ENCODE results near the gene MYO1H. TPM values are rescaled to one million over a fixed set of nuclear protein-coding genes. Genes with fewer than 3 reads are reported as not detected.
A peak's percentile ranks its signal among the peaks of the same experiment; 100 is the strongest.

MYO1H gene
- total and polyA plus RNA-seq, 5 donors from 2014 or later, result 0.14 TPM; not detected in 4

DNA sequence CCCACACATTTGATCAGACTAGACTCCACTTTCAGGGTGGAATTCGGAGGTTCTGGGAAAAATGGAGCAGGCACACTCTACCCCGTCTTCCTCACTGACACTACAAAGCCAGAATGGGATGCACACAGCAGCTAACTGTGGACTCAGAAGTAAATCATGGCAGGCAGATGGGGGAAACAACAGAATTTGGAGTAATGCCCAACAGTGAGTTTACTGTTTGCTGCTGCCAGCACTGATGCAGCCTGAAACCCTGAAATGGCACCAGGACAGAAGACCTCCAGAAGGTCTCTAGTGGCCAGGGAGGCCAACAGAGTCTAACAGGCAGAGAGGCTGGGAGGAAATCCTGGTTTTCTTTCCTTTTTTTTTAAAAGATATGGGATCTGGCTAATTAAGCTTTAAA is 104.8 kb downstream of the MYO1H start:
- Histone ChIP-seq H3K4me3 (ENCODE audit: low read depth, low read length) (no peak overlapping the region), H3K27ac (ENCODE audit: insufficient read depth, low read length, poor library complexity, severe bottlenecking) (no peak overlapping the region), H3K9me3 (ENCODE audit: control insufficient read depth in 2 of 2, low read length in 2 of 2) (no peaks in the 10 kb centered on the region), H3K36me3 (ENCODE audit: control insufficient read depth, insufficient read depth, low read length) (peaks cover 92% of the 10 kb centered on the region), H3K27me3 (ENCODE audit: control insufficient read depth, insufficient read depth, low read length) (no peaks in the 10 kb centered on the region), H3K4me1 (ENCODE audit: control insufficient read depth, insufficient read depth, low read length, poor library complexity, severe bottlenecking) (no peaks in the 10 kb centered on the region)
- ATAC-seq (ENCODE audit: low read depth in 2 of 2), result no peak
- H3K4me3 Mint-ChIP-seq, result no peak overlapping the region
- H3K27ac Mint-ChIP-seq, result no peak overlapping the region
- H3K36me3 Mint-ChIP-seq, result peaks cover 53% of the 10 kb centered on the region
- peaks cover 0 to 5% (median under 1%) of the 10 kb centered on the region in 4 donors for H3K4me1 Mint-ChIP-seq
- no peaks in the 10 kb centered on the region for H3K27me3 Mint-ChIP-seq
- no peak for DNase-seq
- no peaks in the 10 kb centered on the region for H3K9me3 Mint-ChIP-seq

DNA sequence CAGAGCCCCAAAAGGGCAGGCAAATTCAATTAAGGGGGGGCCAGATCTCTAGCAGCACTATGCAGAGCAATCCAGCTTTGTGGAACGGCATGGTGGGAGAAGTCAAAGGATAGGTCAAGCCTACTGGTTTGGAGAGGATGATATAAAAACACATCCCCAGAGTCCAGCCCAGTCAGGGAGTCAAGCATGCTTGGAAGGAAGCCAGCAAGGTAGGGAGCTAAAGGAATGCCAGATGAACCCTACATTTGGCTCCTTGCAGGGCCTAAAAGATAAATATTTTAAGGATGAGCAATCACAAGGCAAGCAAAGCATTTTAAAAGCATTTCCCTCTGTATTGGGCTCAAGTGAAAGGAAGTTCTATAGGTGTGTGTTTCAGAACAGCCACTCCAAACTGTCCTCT is 108.0 kb downstream of the MYO1H start:
- no peak for DNase-seq
- Mint-ChIP-seq H3K27ac (no peak overlapping the region), H3K4me1 (peaks cover 0 to 14% (median 8%) of the 10 kb centered on the region in 4 donors), H3K9me3 (no peaks in the 10 kb centered on the region), H3K27me3 (no peaks in the 10 kb centered on the region), H3K4me3 (no peak overlapping the region), H3K36me3 (peaks cover 59% of the 10 kb centered on the region)
- H3K36me3 ChIP-seq (ENCODE audit: control insufficient read depth, insufficient read depth, low read length), result peaks cover 88% of the 10 kb centered on the region
- no peaks in the 10 kb centered on the region for H3K4me1 ChIP-seq (ENCODE audit: control insufficient read depth, insufficient read depth, low read length, poor library complexity, severe bottlenecking)
- H3K27ac ChIP-seq (ENCODE audit: insufficient read depth, low read length, poor library complexity, severe bottlenecking), result no peak overlapping the region
- no peaks in the 10 kb centered on the region for H3K9me3 ChIP-seq (ENCODE audit: control insufficient read depth in 2 of 2, low read length in 2 of 2)
- no peak overlapping the region for H3K4me3 ChIP-seq (ENCODE audit: low read depth, low read length)
- no peak for ATAC-seq (ENCODE audit: low read depth in 2 of 2)
- no peaks in the 10 kb centered on the region for H3K27me3 ChIP-seq (ENCODE audit: control insufficient read depth, insufficient read depth, low read length)

DNA sequence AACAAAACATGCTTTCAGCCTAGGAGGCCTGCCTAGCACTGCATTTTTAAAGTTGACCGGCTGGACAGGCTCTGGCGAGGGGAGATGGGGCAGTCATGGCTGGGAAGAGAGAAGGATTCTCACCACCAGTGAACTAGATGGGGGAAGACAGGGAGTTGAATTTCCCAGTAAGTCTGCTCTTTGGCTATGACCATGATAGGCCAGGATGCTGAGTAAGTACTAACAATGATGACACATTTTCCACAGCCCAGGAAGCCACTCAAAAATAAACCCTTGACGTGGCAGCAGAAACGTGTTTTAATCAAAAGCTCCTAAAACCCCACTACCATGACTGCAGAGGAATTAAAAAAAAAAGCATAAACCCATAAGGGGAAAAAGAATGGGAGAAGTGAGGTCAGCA is 110.4 kb downstream of the MYO1H start:
- no peak overlapping the region for H3K27ac Mint-ChIP-seq
- no peaks in the 10 kb centered on the region for H3K27me3 Mint-ChIP-seq
- no peak overlapping the region for H3K4me3 Mint-ChIP-seq
- H3K36me3 Mint-ChIP-seq, result peaks cover 50% of the 10 kb centered on the region
- H3K4me1 Mint-ChIP-seq, result peaks cover 0 to 33% (median 12%) of the 10 kb centered on the region in 4 donors
- Histone ChIP-seq H3K36me3 (ENCODE audit: control insufficient read depth, insufficient read depth, low read length) (peaks cover 70% of the 10 kb centered on the region), H3K27ac (ENCODE audit: insufficient read depth, low read length, poor library complexity, severe bottlenecking) (no peak overlapping the region), H3K4me1 (ENCODE audit: control insufficient read depth, insufficient read depth, low read length, poor library complexity, severe bottlenecking) (peaks cover 3% of the 10 kb centered on the region), H3K9me3 (ENCODE audit: control insufficient read depth in 2 of 2, low read length in 2 of 2) (no peaks in the 10 kb centered on the region), H3K27me3 (ENCODE audit: control insufficient read depth, insufficient read depth, low read length) (no peaks in the 10 kb centered on the region), H3K4me3 (ENCODE audit: low read depth, low read length) (no peak overlapping the region)
- DNase-seq, result no peak
- H3K9me3 Mint-ChIP-seq, result no peaks in the 10 kb centered on the region
- ATAC-seq (ENCODE audit: low read depth in 2 of 2), result no peak

GRCh38 chr12:109458771-109459208 is 111.1 kb downstream of the MYO1H start:
- Mint-ChIP-seq H3K4me3 (no peak overlapping the region), H3K27ac (peak overlapping the region in 2 of 3 donors; percentile 65 to 67), H3K4me1 (peaks cover 0 to 40% (median 17%) of the 10 kb centered on the region in 4 donors), H3K9me3 (no peaks in the 10 kb centered on the region), H3K27me3 (no peaks in the 10 kb centered on the region), H3K36me3 (peaks cover 50% of the 10 kb centered on the region)
- no peak overlapping the region for H3K27ac ChIP-seq (ENCODE audit: insufficient read depth, low read length, poor library complexity, severe bottlenecking)
- DNase-seq (peak in 1 of 3 donors; percentile 12), ATAC-seq (ENCODE audit: low read depth in 2 of 2) (no peak)
- H3K4me1 ChIP-seq (ENCODE audit: control insufficient read depth, insufficient read depth, low read length, poor library complexity, severe bottlenecking), result peaks cover 7% of the 10 kb centered on the region
- H3K4me3 ChIP-seq (ENCODE audit: low read depth, low read length), result no peak overlapping the region
- H3K36me3 ChIP-seq (ENCODE audit: control insufficient read depth, insufficient read depth, low read length), result peaks cover 62% of the 10 kb centered on the region
- no peaks in the 10 kb centered on the region for H3K27me3 ChIP-seq (ENCODE audit: control insufficient read depth, insufficient read depth, low read length)
- H3K9me3 ChIP-seq (ENCODE audit: control insufficient read depth in 2 of 2, low read length in 2 of 2), result no peaks in the 10 kb centered on the region

- Mint-ChIP-seq H3K4me1 (peaks cover 0 to 44% (median 20%) of the 10 kb centered on the region in 4 donors), H3K27ac (peak overlapping the region in 2 of 3 donors; percentile 12 to 67), H3K9me3 (no peaks in the 10 kb centered on the region), H3K27me3 (no peaks in the 10 kb centered on the region), H3K36me3 (peaks cover 50% of the 10 kb centered on the region), H3K4me3 (no peak overlapping the region)
- H3K4me3 ChIP-seq (ENCODE audit: low read depth, low read length), result no peak overlapping the region
- H3K27me3 ChIP-seq (ENCODE audit: control insufficient read depth, insufficient read depth, low read length), result no peaks in the 10 kb centered on the region
- peaks cover 7% of the 10 kb centered on the region for H3K4me1 ChIP-seq (ENCODE audit: control insufficient read depth, insufficient read depth, low read length, poor library complexity, severe bottlenecking)
- no peak for DNase-seq
- H3K9me3 ChIP-seq (ENCODE audit: control insufficient read depth in 2 of 2, low read length in 2 of 2), result no peaks in the 10 kb centered on the region
- peaks cover 58% of the 10 kb centered on the region for H3K36me3 ChIP-seq (ENCODE audit: control insufficient read depth, insufficient read depth, low read length)
- no peak for ATAC-seq (ENCODE audit: low read depth in 2 of 2)
- no peak overlapping the region for H3K27ac ChIP-seq (ENCODE audit: insufficient read depth, low read length, poor library complexity, severe bottlenecking)
These were observed 111.5 kb downstream of the MYO1H start for GRCh38 chr12:109459247-109459646.

- H3K4me3 ChIP-seq (ENCODE audit: low read depth, low read length), result no peak overlapping the region
- Mint-ChIP-seq H3K4me1 (peaks cover 0 to 56% (median 24%) of the 10 kb centered on the region in 4 donors), H3K27me3 (no peaks in the 10 kb centered on the region), H3K4me3 (no peak overlapping the region), H3K9me3 (no peaks in the 10 kb centered on the region), H3K36me3 (peaks cover 55% of the 10 kb centered on the region), H3K27ac (peak overlapping the region in 2 of 3 donors; percentile 43 to 69)
- H3K27me3 ChIP-seq (ENCODE audit: control insufficient read depth, insufficient read depth, low read length), result no peaks in the 10 kb centered on the region
- H3K36me3 ChIP-seq (ENCODE audit: control insufficient read depth, insufficient read depth, low read length), result peaks cover 54% of the 10 kb centered on the region
- peaks cover 7% of the 10 kb centered on the region for H3K4me1 ChIP-seq (ENCODE audit: control insufficient read depth, insufficient read depth, low read length, poor library complexity, severe bottlenecking)
- no peaks in the 10 kb centered on the region for H3K9me3 ChIP-seq (ENCODE audit: control insufficient read depth in 2 of 2, low read length in 2 of 2)
- ATAC-seq (ENCODE audit: low read depth in 2 of 2) (no peak), DNase-seq (no peak)
- H3K27ac ChIP-seq (ENCODE audit: insufficient read depth, low read length, poor library complexity, severe bottlenecking), result no peak overlapping the region
These were observed 112.8 kb downstream of the MYO1H start for GRCh38 chr12:109460538-109460937.

- no peaks in the 10 kb centered on the region for H3K9me3 ChIP-seq (ENCODE audit: control insufficient read depth in 2 of 2, low read length in 2 of 2)
- peaks cover 0 to 63% (median 27%) of the 10 kb centered on the region in 4 donors for H3K4me1 Mint-ChIP-seq
- H3K27ac ChIP-seq (ENCODE audit: insufficient read depth, low read length, poor library complexity, severe bottlenecking), result no peak overlapping the region
- H3K4me3 ChIP-seq (ENCODE audit: low read depth, low read length), result no peak overlapping the region
- no peaks in the 10 kb centered on the region for H3K27me3 Mint-ChIP-seq
- peaks cover 54% of the 10 kb centered on the region for H3K36me3 ChIP-seq (ENCODE audit: control insufficient read depth, insufficient read depth, low read length)
- H3K9me3 Mint-ChIP-seq, result no peaks in the 10 kb centered on the region
- peak in 1 of 3 donors; percentile 15 for DNase-seq
- peaks cover 47% of the 10 kb centered on the region for H3K36me3 Mint-ChIP-seq
- peaks cover 7% of the 10 kb centered on the region for H3K4me1 ChIP-seq (ENCODE audit: control insufficient read depth, insufficient read depth, low read length, poor library complexity, severe bottlenecking)
- no peaks in the 10 kb centered on the region for H3K27me3 ChIP-seq (ENCODE audit: control insufficient read depth, insufficient read depth, low read length)
- H3K4me3 Mint-ChIP-seq, result no peak overlapping the region
- no peak for ATAC-seq (ENCODE audit: low read depth in 2 of 2)
- peak overlapping the region; percentile 52 to 86 (median 69) for H3K27ac Mint-ChIP-seq
These were observed 113.5 kb downstream of the MYO1H start for GRCh38 chr12:109461049-109461845.

All from CD4-positive, CD25-positive, alpha-beta regulatory T cell (primary cell).